H1 (cell line): Measurements from ENCODE around the gene MTARC1. TPM values are rescaled to one million over a fixed set of nuclear protein-coding genes. Genes with fewer than 3 reads are reported as not detected.

ENCODE experiments used
- CTCF ChIA-PET: fragments of 300-600 bp; sonication (Branson Sonifier 250); formaldehyde crosslinking; loops from one replicate; lab custom pipeline; 2021; ENCODE audit not compliant: partially characterized antibody; lab: Charles Lee
- POLR2A ChIA-PET: fragments of 300-600 bp; sonication (Branson Sonifier 250); formaldehyde crosslinking; loops from one replicate; lab custom pipeline; 2021; ENCODE audit warnings: inconsistent platforms; ENCODE audit not compliant: partially characterized antibody; lab: Charles Lee
- DNase-seq, 2 experiments: peaks; one replicate each; pipeline versions ENCODE4 v3.0.0 to v3.0.0-alpha.2; 2010 to 2022; ENCODE audit warnings: low spot score in 2 of 2, low read depth in 1 of 2, mixed read lengths in 1 of 2
- FAIRE-seq: peaks from 2 replicates; lab custom pipeline; 2011; peaks lifted over from hg19 to GRCh38; lab: Jason Lieb, UNC
- H2AFZ ChIP-seq: 2 replicates; pipeline ENCODE4 v1.8.1; 2012; ENCODE audit warnings: low read length, inconsistent platforms
- H2AK5ac ChIP-seq: 2 replicates; pipeline ENCODE4 v1.6.1; 2013; ENCODE audit warnings: low read depth, low read length
- H2BK120ac ChIP-seq: replicated peaks from 2 replicates; pipeline ENCODE3; 2013; ENCODE audit warnings: low read depth, low read length, inconsistent platforms
- H2BK12ac ChIP-seq: 2 replicates; pipeline ENCODE4 v1.6.1; 2013; ENCODE audit warnings: low read depth, low read length
- H2BK15ac ChIP-seq: 2 replicates; pipeline ENCODE4 v1.6.1; 2013; ENCODE audit warnings: low read length
- H2BK20ac ChIP-seq: 2 replicates; pipeline ENCODE4 v1.6.1; 2013; ENCODE audit warnings: low read length
- H2BK5ac ChIP-seq: 2 replicates; pipeline ENCODE4 v1.6.1; 2013; ENCODE audit warnings: low read depth, low read length
- H3K14ac ChIP-seq: 2 replicates; pipeline ENCODE4 v1.6.1; 2013; ENCODE audit warnings: inconsistent platforms; ENCODE audit not compliant: insufficient read length
- H3K18ac ChIP-seq: 2 replicates; pipeline ENCODE4 v1.6.1; 2013; ENCODE audit warnings: low read length; ENCODE audit errors: extremely low read depth
- H3K23ac ChIP-seq: 2 replicates; pipeline ENCODE4 v1.6.1; 2013; ENCODE audit warnings: inconsistent platforms; ENCODE audit not compliant: insufficient read length
- H3K23me2 ChIP-seq: 2 replicates; pipeline ENCODE4 v1.6.1; 2013; ENCODE audit warnings: low read depth, low read length
- H3K27ac ChIP-seq: 2 replicates; pipeline ENCODE4 v1.6.1; 2011; ENCODE audit warnings: low read depth, low read length, inconsistent platforms
- H3K27me3 ChIP-seq, 4 experiments: replicated peaks in 1 of 4; 1 replicate in 1 of 4; 2 replicates in 3 of 4; pipeline versions ENCODE4 v1.6.1 to v1.8.1; 2011 to 2013; ENCODE audit warnings: low read length in 3 of 4, mild to moderate bottlenecking in 3 of 4, inconsistent platforms in 2 of 4, mixed read lengths in 2 of 4, moderate library complexity in 1 of 4; ENCODE audit not compliant: control insufficient read depth in 3 of 4, insufficient read depth in 3 of 4; ENCODE audit errors: extremely low read depth in 1 of 4
- H3K36me3 ChIP-seq, 4 experiments: 2 replicates each; pipeline versions ENCODE4 v1.6.1 to v1.8.1; 2011 to 2013; ENCODE audit warnings: mild to moderate bottlenecking in 4 of 4, low read length in 3 of 4, moderate library complexity in 2 of 4, control low read depth in 1 of 4, inconsistent platforms in 1 of 4; ENCODE audit not compliant: insufficient read depth in 4 of 4, control insufficient read depth in 2 of 4
- H3K4ac ChIP-seq: replicated peaks from 2 replicates; pipeline ENCODE3; 2013; ENCODE audit warnings: low read length, low read depth, mixed read lengths, inconsistent platforms; ENCODE audit not compliant: insufficient read length
- H3K4me1 ChIP-seq, 4 experiments: replicated peaks in 1 of 4; 1 replicate in 1 of 4; 2 replicates in 3 of 4; pipeline versions ENCODE4 v1.6.1 to v1.8.1; 2011 to 2013; ENCODE audit warnings: low read length in 3 of 4, inconsistent platforms in 2 of 4, mixed read lengths in 1 of 4; ENCODE audit not compliant: insufficient read depth in 4 of 4, control insufficient read depth in 3 of 4
- H3K4me2 ChIP-seq, 2 experiments: 2 replicates each; pipeline versions ENCODE4 v1.6.1 to v1.8.1; 2011 to 2013; ENCODE audit warnings: low read depth in 2 of 2, low read length in 2 of 2, control low read depth in 1 of 2, inconsistent platforms in 1 of 2, mild to moderate bottlenecking in 1 of 2; ENCODE audit not compliant: insufficient read depth in 1 of 2
- H3K4me3 ChIP-seq, 4 experiments: fragments of 200-600, 300-600 bp in 1 of 4; sonication (generic), shearing (Covaris generic), sonication (Bioruptor Twin) in 1 of 4; 2 replicates each; pipeline versions ENCODE4 v1.5.1 to v1.8.1; 2011 to 2016; ENCODE audit warnings: low read length in 4 of 4, low read depth in 3 of 4, control low read depth in 2 of 4, inconsistent platforms in 2 of 4, mild to moderate bottlenecking in 2 of 4, mixed read lengths in 1 of 4, moderate library complexity in 1 of 4; ENCODE audit not compliant: insufficient read depth in 2 of 4; ENCODE audit errors: extremely low read depth in 1 of 4
- H3K56ac ChIP-seq: replicated peaks from 2 replicates; pipeline ENCODE3; 2013; ENCODE audit warnings: low read depth, mild to moderate bottlenecking, mixed read lengths, low read length, inconsistent platforms; ENCODE audit not compliant: insufficient read length
- H3K79me1 ChIP-seq: 2 replicates; pipeline ENCODE4 v1.6.1; 2013; ENCODE audit warnings: low read depth, low read length, control low read depth
- H3K79me2 ChIP-seq, 2 experiments: 2 replicates each; pipeline versions ENCODE4 v1.6.1 to v1.8.1; 2012 to 2013; ENCODE audit warnings: low read length in 2 of 2, mild to moderate bottlenecking in 2 of 2, inconsistent platforms in 1 of 2; ENCODE audit not compliant: insufficient read depth in 2 of 2, control insufficient read depth in 1 of 2
- H3K9ac ChIP-seq, 4 experiments: replicated peaks in 1 of 4; 1 replicate in 1 of 4; 2 replicates in 3 of 4; pipeline versions ENCODE4 v1.6.1 to v1.8.1; 2011 to 2013; ENCODE audit warnings: low read depth in 3 of 4, low read length in 3 of 4, control low read depth in 2 of 4, mild to moderate bottlenecking in 2 of 4, moderate library complexity in 2 of 4, inconsistent platforms in 1 of 4; ENCODE audit errors: extremely low read depth in 1 of 4
- H3K9me3 ChIP-seq, 2 experiments: 2 replicates each; pipeline versions ENCODE4 v1.6.1 to v1.8.1; 2012 to 2013; ENCODE audit warnings: mild to moderate bottlenecking in 2 of 2, moderate library complexity in 2 of 2, control low read depth in 1 of 2, inconsistent platforms in 1 of 2, low read depth in 1 of 2, low read length in 1 of 2, mixed read lengths in 1 of 2; ENCODE audit not compliant: insufficient read depth in 2 of 2
- H4K20me1 ChIP-seq, 2 experiments: replicated peaks in 1 of 2; 2 replicates each; pipeline versions ENCODE3 to v1.8.1; 2011 to 2013; ENCODE audit warnings: inconsistent platforms in 2 of 2, low read length in 2 of 2, mild to moderate bottlenecking in 1 of 2; ENCODE audit not compliant: insufficient read depth in 2 of 2, control insufficient read depth in 1 of 2
- H4K5ac ChIP-seq: 2 replicates; pipeline ENCODE4 v1.6.1; 2013; ENCODE audit warnings: low read length, low read depth, mixed read lengths, inconsistent platforms; ENCODE audit not compliant: insufficient read length
- H4K8ac ChIP-seq: 2 replicates; pipeline ENCODE4 v1.8.0; 2013; ENCODE audit warnings: mild to moderate bottlenecking, moderate library complexity, low read length, inconsistent platforms; ENCODE audit not compliant: insufficient read depth; ENCODE audit errors: extremely low read depth
- H4K91ac ChIP-seq: replicated peaks from 2 replicates; pipeline ENCODE3; 2013; ENCODE audit warnings: low read length, mixed read lengths, inconsistent platforms; ENCODE audit not compliant: insufficient read length
- CTBP2 ChIP-seq: IDR thresholded peaks from 2 replicates; pipeline ENCODE4 v1.7.0; 2011; ENCODE audit warnings: borderline replicate concordance, mild to moderate bottlenecking, moderate library complexity, mixed read lengths, low read length; ENCODE audit not compliant: insufficient read depth, insufficient read length
- CTCF ChIP-seq, 3 experiments: IDR thresholded peaks; 1 replicate in 2 of 3; 2 replicates in 1 of 3; pipeline versions ENCODE4 v1.5.1 to v1.6.1; 2011; ENCODE audit warnings: low read length in 3 of 3, mild to moderate bottlenecking in 3 of 3, inconsistent platforms in 2 of 3, low read depth in 1 of 3, moderate library complexity in 1 of 3; ENCODE audit not compliant: insufficient read depth in 1 of 3; ENCODE audit errors: control extremely low read depth in 1 of 3
- HDAC6 ChIP-seq: IDR thresholded peaks from one replicate; pipeline ENCODE4 v1.7.1; 2012; ENCODE audit warnings: low read depth, mild to moderate bottlenecking, inconsistent platforms, low read length, moderate library complexity
- RAD21 ChIP-seq, 2 experiments: IDR thresholded peaks in 1 of 2; conservative IDR thresholded peaks in 1 of 2; 2 replicates each; pipeline ENCODE4 v1.6.1; 2011; ENCODE audit warnings: low read depth in 2 of 2, low read length in 2 of 2, improper control_type of control experiment in 1 of 2, inconsistent platforms in 1 of 2, mild to moderate bottlenecking in 1 of 2, moderate library complexity in 1 of 2
- SP4 ChIP-seq: IDR thresholded peaks from 2 replicates; pipeline ENCODE4 v1.6.1; 2012; ENCODE audit warnings: low read length, inconsistent platforms
- WGBS, 2 experiments: shearing (Covaris generic) in 1 of 2; methylation state at CpG; one replicate each; pipeline versions ENCODE4 v1.1.6 to v1.1.7; 2013 to 2015; ENCODE audit warnings: low lambda C conversion rate in 2 of 2, mixed read lengths in 2 of 2, inconsistent platforms in 1 of 2, low coverage in 1 of 2, missing lambda C conversion rate in 1 of 2; ENCODE audit not compliant: insufficient replicate concordance in 2 of 2, insufficient coverage in 1 of 2, insufficient read length in 1 of 2; ENCODE audit errors: extremely low coverage in 1 of 2, missing lambda C conversion rate in 1 of 2; 5-methylcytosine and 5-hydroxymethylcytosine counted together
- polyA plus RNA-seq, 7 experiments: library from polyadenylated mRNA; depleted of rRNA in 3 of 7; stranded (reverse) in 5 of 7; unstranded in 2 of 7; fragments of >200 nt in 5 of 7; fragments of 200-250 nt in 2 of 7; gene quantifications; 1 replicate in 5 of 7; 2 replicates in 1 of 7; 4 replicates in 1 of 7; pipeline versions ENCODE4 v1.2.1 to v1.2.3, GENCODE V29; 2011 to 2013; ENCODE audit warnings: missing spikeins in 2 of 7, mixed read lengths in 2 of 7
- total RNA-seq: library from RNA; stranded (reverse); fragmentation: NEBNext Ultra II Directional; extraction: Animal tissue kit (Norgen Biotek cat#: 25700); gene quantifications from 2 replicates; pipeline ENCODE4 v1.2.1, GENCODE V29; 2021

MTARC1 gene
- total and polyA plus RNA-seq, 2 of the 8 experiments (the other 6 are each of a cell fraction or from before 2014, with no cell fraction given) = 17.2 to 46.2 TPM

- CTCF ChIA-PET = interaction anchor here (0.6 to 4.1 kb wide), 24 partner anchors 9 to 709 kb away, joined by 3 to 28 read pairs (median 4); partner anchors contain the start of gene MTARC2
- Histone ChIP-seq H3K79me1 (no peaks in the 10 kb centered on the region), H3K4me3 (no peak overlapping the region), H2BK120ac (no peak overlapping the region), H2BK20ac (no peak overlapping the region), H3K27ac (no peak overlapping the region), H3K36me3 (no peaks in the 10 kb centered on the region), H3K18ac (no peak overlapping the region), H2AFZ (no peak overlapping the region), H3K9ac (no peak overlapping the region), H3K14ac (no peak overlapping the region), H3K56ac (no peak overlapping the region), H4K5ac (no peak overlapping the region), H2BK15ac (no peak overlapping the region), H3K4me2 (no peak overlapping the region), H2BK12ac (no peak overlapping the region), H3K4ac (no peak overlapping the region), H3K23ac (no peak overlapping the region), H3K79me2 (no peaks in the 10 kb centered on the region), H3K4me1 (no peaks in the 10 kb centered on the region), H2BK5ac (no peak overlapping the region), H3K9me3 (no peaks in the 10 kb centered on the region), H3K27me3 (no peaks in the 10 kb centered on the region), H3K23me2 (no peaks in the 10 kb centered on the region), H4K8ac (no peak overlapping the region), H4K20me1 (no peaks in the 10 kb centered on the region), H2AK5ac (no peak overlapping the region), H4K91ac (no peak overlapping the region)
- DNase-seq = peak in 1 of 2 experiments; percentile 85
- FAIRE-seq = no peak
- POLR2A ChIA-PET = interaction anchor here (2.4 kb wide), 1 partner anchor 10 kb away, joined by 6 read pairs; the partner anchor contains the start of gene MTARC1
- 37% methylated on average over 17 of the region's 19 CpGs; no CpG with 5 or more reads in 1 of the 2 experiments for WGBS, 2 experiments
- TF ChIP-seq HDAC6 (no peak), CTBP2 (no peak), SP4 (no peak), CTCF (IDR thresholded peaks at IDR 0.05; ENCODE audit: control extremely low read depth in 1 of 3, insufficient read depth in 1 of 3, low read depth in 1 of 3, low read length in 3 of 3) (peak; percentile 73 to 86 (median 82)), RAD21 (IDR thresholded peaks at IDR 0.05 in 1 of 2, conservative IDR thresholded peaks at IDR 0.05 in 1 of 2; ENCODE audit: low read depth in 2 of 2, low read length in 2 of 2) (peak; percentile 86 to 89)
These were observed 9.9 kb upstream of the MTARC1 start for GRCh38 chr1:220776720-220777326.
